ENCODE data around the gene PVALEF.

DNA sequence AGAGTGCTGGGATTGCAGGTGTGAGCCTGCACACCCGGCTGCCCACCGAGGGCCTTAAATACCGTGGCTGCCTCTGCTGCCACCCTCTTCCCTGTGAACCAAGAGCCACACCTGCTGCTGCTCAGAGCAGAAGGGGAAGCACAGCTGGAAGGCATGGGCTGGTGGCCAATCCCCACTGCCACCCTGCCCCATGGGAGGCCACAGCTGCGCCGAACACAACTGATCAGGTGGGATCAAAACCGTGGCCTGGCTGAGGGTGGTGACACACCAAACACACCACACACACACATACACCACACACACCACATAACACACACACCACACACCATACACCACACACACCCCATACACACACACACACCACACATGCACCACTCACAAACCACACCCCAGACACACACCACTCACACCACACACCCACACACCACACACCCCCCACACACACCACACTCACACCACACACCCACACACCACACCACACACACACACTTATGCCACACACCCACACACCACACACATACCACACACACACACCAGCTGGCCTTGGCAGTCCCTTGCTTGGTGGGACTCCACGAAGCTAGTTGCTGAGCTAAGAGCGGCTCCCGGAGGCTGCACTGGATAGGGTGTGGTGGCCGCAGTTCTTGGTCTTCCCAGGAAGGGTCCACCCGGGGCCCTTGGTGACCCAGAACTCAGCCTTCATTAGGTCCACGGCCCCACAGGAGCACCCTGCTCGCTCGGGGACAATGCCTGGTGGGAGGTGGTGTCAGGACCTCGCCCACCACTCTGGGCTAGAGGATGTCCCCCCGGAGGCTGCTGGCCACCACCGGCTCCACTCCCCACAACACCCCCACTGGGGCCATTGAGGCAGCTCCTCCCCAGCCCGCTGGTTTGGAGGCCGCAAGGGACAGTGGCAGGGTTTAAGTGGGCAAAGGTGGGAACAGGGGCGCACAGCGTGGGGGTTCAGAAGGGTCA lies 42.6 kb downstream of the PVALEF start:
- no peak for TF ChIP-seq ELF1 (CRISPR knock-in tag; IDR thresholded peaks at IDR 0.05)
- no peak for TF ChIP-seq PRPF4 (IDR thresholded peaks at IDR 0.05; ENCODE audit: low read depth, low read length, poor library complexity, severe bottlenecking)
- TF ChIP-seq CTCF (CRISPR knock-in tag; IDR thresholded peaks at IDR 0.05), result no peak
- TF ChIP-seq CEBPZ (IDR thresholded peaks at IDR 0.05; ENCODE audit: low read length), result no peak
- TF ChIP-seq CREB3 (CRISPR knock-in tag; IDR thresholded peaks at IDR 0.05), result no peak
- TF ChIP-seq, protein P1, sequence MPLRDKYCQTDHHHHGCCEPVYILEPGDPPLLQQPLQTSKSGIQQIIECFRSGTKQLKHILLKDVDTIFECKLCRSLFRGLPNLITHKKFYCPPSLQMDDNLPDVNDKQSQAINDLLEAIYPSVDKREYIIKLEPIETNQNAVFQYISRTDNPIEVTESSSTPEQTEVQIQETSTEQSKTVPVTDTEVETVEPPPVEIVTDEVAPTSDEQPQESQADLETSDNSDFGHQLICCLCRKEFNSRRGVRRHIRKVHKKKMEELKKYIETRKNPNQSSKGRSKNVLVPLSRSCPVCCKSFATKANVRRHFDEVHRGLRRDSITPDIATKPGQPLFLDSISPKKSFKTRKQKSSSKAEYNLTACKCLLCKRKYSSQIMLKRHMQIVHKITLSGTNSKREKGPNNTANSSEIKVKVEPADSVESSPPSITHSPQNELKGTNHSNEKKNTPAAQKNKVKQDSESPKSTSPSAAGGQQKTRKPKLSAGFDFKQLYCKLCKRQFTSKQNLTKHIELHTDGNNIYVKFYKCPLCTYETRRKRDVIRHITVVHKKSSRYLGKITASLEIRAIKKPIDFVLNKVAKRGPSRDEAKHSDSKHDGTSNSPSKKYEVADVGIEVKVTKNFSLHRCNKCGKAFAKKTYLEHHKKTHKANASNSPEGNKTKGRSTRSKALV (CRISPR knock-in tag; IDR thresholded peaks at IDR 0.05), result no peak
